Measurements from ENCODE around the gene KIF2C.
A peak's percentile ranks its signal among the peaks of the same experiment; 100 is the strongest.
"Not testable (repeated sequence)": the region's sequence is repeated elsewhere in the genome, so short reads cannot be mapped to it uniquely, and the experiment has no call there.

KIF2C gene

DNA sequence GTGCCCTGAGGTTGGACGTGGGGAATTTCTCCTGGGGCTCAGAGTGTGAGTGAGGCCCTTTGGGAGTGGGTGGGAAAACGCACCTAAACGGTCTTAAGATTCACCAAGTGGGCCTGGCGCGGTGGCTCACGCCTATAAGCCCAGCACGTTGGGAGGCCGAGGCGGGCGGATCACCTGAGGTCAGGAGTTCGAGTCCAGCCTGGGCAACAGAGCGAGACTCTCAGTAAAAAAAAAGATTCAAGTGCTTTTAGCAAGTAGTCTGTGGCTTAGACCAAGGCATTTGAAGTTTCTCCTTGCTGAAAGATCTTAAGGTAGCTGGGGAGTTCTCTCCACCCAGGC, 37.1 kb downstream of the KIF2C start:
- no peak for DNase-seq

DNA sequence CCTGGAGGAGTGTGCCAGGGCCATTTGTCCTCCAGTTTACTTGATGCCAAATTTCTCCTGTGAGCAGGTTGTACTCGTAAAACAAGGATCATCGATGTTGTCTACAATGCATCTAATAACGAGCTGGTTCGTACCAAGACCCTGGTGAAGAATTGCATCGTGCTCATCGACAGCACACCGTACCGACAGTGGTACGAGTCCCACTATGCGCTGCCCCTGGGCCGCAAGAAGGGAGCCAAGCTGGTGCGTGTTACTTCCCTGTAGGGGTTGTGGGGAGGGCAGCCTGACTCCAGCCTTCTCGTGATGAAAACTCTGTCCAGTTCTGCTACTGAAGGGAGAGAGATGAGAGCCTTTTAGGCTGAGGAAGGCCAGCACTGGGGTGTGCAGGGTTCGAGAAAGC, 37.9 kb downstream of the KIF2C start:
- no peak for DNase-seq

DNA sequence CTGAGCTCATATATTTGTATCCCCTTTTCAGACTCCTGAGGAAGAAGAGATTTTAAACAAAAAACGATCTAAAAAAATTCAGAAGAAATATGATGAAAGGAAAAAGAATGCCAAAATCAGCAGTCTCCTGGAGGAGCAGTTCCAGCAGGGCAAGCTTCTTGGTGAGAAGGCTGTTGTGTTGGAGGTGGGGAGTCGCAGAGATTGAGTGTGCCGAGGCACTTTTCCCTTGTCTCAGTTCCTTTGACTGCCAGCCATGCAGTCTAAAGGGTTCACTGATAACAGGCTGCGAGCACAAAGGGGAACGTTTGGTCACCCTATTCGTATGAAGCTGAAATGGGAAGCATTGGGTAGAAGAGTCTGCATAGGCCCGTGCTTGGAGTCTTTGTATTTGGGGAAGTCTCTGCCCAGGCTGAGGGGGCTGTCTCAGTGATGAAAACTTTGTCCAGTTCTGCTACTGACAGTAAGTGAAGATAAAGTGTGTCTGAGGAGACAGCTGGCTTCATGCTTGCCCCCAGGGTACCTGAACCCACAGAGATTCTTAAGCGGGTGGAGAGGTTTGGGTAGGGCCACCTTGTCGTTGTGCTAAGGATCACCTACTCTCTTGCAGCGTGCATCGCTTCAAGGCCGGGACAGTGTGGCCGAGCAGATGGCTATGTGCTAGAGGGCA, 38.5 kb downstream of the KIF2C start:
- DNase-seq: no peak

DNA sequence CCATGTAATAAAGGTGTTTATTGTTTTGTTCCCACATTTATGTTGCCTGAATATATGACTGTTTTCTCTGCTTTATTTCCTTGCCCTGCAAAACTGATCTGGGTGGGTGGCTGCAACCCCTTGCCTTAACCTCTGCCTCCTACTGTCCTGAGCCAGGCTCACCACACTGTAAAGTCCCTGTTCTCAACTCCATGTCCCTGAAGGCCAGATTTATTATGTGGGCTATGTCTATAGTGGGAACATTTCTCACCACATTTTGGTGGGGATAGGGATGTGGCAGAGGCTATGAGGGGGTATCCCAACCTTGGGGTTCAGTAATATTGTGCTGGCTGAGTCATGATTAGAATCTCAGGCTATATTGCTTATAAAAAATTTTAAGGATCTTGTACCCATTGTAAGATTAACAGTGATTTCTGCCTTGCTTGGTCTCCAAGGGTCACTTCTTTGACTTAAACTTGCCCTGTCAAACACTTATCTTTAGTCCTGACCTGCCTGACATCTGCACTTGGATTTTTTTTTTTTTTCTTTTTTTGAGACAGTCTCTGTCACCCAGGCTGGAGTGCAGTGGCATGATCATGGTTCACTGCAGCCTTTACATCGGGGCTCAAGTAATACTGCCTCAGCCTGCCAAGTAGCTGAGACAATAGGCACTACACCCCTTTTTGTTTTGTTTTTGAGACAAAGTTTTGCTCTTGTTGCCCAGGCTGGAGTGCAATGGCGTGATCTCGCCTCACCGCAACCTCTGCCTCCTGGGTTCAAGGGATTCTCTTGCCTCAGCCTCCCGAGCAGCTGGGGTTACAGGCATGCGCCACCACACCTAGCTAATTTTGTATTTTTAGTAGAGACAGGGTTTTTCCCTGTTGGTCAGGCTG, 39.3 kb downstream of the KIF2C start:
- DNase-seq: no peak

DNA sequence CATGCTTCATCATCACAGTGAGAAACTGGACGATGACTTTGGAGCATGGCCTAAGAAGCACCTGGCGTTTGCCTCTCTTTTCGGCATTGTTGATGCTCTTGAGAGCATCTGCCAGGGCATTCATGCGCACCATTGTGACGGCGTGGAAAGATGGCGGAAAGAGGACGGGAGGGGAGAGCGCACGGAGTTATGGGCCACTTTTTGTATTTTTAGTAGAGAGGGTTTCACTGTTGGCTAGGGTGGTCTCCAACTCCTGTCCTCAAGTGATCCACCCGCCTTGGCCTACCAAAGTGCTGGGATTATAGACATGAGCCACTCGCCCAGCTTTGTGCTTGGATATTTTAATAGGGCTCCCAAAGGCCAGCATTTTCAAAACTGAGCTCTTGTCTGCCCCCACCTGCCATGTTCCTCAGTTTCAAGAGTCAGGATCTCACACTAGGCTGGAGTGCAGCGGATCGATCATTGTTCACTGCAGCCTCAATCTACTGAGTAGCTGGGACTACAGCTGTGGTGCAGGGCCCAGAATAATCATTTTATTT, 41.0 kb downstream of the KIF2C start:
- no peak for DNase-seq

DNA sequence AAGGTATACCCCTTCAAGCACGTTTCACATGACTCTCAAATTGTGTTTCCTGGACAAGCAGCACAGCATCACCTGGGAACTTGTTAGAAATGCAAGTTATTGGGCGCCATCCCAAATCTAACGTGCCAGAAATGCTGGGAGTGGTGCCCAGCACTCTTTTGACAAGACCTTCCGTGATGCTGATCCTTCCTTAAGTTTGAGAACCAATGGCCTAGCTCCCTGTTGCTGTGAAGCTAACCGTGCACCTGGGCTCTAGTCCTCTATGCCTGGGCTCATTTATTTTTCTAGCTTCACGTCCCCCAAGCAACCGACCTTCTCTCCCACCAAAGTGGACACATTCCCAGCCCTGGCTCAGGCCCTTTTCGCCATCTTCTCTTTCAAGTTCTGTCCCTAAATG, 44.1 kb downstream of the KIF2C start:
- no peak for DNase-seq

DNA sequence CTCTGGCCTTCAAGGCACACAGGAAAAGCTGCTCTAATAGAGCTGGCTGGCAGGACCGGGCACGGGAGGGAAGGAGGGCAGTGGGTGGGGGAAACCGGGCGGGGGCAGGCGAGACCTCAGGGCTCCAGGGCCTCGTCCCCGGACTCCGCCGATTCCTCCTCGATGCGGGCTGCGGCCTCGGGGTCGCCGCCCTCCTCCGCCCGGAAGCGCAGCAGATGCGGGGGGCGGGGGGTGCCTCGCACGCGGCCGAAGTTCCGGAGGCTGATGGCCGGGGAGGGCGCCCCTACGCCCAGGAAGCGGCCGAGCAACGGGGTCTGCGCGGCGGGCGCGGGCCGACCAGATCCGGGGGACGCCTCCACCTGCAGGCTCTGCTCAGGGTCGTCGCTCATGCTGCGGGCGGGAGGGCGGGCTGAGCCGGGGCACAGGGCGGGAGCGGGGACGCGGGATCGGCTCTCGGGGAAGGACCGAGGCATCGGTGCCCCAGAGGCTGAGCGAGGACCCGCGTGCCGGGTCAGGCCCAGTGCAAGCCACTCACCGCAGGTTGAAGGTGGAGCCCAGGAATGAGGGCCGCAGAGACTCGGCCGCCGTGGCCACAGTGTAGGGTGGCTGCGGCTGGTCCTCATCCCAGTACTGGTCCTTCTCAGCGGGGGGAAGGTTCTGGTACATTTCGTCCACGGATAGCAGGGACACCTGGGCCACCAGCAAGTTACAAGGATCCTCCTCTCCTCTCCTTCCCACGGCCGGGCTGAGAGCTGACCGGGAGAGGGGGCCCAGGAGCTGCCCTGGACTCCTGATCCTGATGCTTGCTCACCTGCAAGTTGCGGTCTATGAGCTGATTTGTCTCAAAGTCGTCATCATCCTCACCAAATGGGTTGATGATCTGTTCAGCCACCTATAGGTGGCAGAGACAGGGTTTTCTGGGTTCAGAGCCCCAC, 44.7 kb downstream of the KIF2C start:
- no peak for DNase-seq

DNA sequence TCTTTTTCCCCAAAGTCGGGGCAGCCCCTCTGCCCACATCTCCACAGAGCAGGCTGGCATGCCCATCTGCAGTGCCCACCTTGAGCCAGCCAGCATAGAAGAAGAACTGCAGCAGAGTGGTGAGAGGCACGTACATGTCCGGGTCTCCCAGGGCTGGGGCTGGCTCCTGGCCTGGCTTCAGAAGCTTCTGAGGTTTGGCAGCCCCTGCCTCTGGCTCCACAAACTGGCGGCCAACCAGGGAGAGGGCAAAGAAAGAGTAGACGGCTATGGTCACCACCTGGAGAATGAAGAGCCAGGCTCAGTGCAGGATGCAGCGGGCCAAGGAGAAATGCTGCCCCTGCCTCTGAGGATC, 45.4 kb downstream of the KIF2C start:
- DNase-seq: no peak

DNA sequence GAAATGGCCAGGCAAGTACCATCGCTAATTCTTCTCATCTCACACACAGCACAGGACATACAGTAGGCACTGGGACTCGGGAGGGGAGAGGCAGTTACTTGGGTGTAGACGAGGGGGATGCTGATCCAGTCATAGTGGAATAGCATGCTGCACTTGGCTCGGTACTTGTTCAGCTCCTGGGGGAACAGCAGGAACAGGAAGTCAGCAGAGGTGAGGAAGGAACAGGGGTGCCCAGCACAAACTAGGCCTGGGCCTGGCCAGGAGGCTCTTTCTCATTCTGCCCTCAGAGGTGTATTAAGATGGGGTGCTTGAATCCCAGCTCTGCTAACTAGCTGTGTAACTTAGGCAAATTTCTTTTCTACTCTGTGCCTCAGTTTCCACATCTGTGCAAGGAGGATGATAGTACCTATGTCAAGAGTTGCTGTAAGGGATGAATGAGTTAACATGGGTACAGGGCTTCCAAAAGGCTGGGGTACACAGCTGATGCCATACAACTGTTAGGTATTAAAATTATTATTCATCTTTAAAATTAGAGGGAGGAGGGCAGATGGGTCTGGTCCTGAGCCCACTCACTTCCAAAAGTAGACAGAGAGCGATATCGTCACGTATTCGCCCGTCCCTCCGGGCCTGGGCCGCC, 46.0 kb downstream of the KIF2C start:
- no peak for DNase-seq

DNA sequence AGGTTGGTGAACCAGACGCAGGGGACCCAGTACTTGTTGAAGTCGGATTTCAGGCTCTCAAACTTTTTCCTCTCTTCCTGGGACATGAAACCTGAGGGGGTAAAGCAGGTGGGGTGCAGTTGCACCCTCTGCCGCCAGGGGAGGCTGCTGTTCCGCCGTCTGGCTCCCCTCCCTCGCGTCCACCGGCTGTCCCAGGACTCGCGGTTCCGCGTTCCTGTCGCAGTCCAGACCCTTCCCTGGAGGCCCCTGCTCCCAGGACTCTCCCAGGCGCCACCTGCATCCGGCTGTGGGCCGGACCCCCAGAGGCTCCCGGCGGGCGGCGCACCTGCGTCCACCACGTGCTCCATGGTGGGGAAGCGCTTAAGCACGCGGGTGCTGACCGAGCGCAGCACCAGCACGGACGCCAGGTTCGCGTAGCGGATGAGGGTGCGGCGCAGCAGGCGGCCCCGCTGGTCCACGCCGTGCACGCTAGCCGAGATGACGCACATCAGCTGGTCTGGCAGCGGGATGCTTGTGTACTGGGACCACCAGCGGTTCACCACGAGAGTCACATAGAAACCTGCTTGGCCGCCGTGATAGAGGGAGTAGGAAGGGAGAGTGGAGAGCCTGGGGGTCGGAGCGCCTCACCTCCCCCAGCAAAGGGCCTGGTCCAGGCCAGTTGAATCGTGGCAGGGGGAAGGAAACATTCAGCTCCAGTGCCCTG, 46.7 kb downstream of the KIF2C start:
- peak; percentile 67 for DNase-seq

DNA sequence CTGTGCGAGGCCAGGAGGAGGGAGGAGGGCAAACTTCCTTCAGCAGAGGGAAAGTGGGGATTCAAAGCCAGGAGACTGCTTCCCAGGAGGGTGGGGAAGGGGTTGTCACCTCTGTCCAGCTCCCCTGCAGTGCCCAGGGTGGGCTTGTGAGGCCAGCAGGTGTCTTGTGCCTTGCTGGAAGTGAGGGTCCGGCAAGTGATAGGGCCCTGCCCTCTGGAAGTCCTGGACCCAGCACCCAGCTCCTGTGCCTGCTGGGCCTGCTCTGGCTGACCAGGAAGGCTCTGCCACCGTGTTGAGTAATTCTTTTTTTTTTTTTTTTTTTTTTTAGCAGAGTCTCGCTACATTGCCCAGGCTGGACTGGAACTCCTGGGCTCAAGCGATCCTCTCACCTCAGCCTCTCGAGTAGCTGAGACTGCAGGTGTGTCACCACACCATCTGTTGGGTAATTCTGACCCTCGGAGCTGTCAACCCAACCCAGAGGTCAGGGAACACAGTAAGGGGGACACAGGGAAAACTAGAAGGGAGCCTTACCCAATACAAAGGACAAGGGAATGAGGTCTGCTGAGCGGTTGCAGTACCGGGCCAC, 47.3 kb downstream of the KIF2C start:
- no peak for DNase-seq

DNA sequence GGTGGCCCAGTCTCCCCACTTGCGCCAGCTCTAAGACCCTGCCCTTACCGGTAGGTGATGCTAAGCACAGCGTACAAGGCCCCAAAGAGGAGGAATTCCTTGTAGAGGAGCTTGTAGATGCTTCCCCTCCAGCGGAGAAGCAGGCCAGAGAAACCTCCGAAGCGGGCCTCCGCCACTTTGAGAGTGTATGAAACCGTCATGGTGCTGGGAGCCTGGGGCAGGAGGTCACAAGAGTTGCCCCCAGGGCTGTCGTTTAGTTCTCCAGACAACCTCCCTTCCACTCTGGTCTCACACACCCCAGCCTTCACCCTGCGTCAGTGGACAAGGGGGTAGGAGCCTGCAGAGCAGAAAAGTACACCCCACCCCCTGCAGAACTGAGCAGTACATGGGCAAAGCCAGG, 47.9 kb downstream of the KIF2C start:
- DNase-seq: no peak

DNA sequence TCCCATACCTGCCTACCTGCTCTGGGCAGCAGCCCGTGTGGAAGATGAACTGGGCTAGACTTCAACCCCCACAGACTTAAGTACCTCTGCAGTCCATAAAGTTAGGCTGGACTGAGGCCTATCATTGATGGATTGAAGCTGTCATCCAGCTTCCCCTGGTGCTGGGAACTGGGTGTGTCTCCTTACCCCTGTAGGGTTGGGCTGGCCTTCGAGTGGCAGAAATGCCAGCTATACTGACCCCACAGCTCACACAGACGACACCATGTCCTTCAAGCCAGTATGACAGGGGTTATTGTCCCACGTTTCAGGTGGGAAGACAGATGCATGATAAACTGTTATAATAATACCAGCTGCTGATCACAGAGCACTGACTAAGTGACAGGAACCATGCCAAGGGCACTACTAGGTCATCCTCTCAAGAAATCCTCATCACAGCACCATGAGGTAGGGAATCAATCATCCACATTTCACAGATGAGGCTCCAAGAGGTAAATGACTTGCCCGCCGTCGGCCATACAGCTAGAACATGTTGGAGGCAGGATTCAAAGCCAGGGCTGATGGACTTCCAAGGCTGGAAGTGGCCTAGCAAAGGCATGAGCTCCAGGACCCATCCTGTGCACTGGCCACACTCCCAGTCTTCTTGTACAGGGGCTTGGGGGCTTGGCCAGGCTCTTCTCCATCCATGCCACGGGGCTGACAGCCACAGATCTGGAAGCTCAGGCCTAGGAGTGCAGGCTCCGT, 48.7 kb downstream of the KIF2C start, which contains the start of gene BEST4:
Gene BEST4 (minus strand): TSS at position 51 of the 741 bp plus-strand sequence. CDS start 465 bp downstream, outside the sequence.
- DNase-seq: no peak

DNA sequence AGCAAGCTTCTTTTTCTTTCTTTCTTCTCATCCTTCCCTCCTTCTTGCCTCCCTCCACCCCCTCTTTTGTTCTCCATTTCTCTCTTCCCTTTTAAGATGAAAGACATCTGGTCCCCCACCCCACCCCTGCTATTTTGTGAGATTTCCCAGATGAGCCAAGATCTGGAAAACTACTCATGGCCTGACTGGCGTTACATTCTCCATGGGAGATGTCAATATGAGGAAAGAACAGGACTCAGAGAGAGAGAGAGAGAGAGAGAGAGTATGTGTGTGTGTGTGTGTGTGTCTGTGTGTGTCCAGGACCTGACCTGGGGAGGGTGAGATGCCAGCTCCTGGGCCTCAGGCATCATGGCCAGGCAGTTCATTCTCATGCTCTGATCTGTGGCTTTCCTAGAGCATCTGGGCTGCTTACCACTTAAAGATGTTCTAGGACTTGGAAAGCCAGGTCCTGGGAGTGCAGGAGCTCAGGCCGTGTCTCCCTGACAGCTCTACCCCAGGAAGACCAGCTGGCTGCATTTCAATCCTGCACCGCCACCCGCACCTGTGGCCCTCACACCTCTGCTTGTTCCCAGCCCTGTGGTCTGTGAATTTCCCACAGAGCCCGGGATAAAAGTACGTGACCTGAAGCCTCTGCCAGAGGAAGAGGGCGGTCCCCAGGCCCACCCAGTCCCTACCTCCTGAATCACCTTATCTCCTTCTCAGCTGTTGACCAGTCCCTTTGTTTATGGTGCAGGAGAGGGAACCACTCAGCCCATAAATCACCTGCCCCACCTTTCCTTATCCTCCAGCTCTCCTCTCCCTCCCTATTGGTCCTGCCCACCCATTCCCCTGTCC, 51.5 kb downstream of the KIF2C start:
- no peak for DNase-seq

DNA sequence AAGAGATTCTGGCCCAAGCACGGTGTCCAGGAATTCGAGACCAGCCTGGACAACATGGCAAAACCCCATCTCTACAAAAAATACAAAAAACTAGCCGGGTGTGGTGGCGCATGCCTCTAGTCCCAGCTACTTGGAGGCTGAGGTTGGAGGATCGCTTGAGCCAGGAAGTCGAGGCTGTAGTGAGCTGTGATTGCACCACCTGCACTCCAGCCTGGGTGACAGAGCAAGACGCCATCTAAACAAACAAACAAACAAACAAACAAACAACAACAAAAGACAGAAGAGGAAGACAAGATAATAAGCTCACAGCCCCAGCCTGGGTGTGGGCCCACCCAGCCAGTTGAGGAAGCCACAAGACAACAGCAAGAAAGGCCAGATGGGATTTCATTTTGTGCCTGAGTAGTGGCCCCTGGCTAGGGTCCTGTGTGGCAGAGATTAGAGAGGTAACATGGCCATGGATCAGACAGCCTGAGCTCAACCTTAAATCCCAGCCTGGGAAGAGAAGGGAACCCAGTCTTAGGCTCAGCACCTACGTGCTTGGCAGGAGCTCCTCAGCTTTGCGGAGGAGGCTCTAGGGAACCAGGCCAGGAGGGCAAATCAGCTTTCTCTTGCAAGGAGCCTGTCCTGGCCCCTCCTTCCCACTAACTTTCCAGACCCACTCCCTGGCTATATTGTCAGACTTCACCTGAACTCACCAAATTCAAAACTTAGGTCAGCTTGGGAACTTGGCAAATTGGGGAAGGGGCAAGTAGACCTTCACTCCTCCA, 53.3 kb downstream of the KIF2C start:
- no peak for DNase-seq

DNA sequence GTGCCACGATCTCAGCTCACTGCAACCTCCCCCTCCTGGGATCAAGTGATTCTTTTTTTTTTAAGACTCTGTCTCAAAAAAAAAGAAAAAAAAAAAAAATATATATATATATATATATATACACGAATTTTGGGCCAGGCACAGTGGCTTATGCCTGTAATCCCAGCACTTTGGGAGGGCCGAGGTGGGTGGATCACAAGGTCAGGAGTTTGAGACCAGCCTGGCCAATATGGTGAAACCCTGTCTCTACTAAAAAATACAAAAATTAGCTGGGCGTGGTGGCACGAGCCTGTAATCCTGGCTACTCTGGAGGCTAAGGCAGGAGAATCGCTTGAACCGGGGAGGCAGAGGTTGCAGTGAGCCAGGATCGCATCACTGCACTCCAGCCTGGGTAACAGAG, 58.2 kb downstream of the KIF2C start:
- not testable (repeated sequence) for DNase-seq

DNA sequence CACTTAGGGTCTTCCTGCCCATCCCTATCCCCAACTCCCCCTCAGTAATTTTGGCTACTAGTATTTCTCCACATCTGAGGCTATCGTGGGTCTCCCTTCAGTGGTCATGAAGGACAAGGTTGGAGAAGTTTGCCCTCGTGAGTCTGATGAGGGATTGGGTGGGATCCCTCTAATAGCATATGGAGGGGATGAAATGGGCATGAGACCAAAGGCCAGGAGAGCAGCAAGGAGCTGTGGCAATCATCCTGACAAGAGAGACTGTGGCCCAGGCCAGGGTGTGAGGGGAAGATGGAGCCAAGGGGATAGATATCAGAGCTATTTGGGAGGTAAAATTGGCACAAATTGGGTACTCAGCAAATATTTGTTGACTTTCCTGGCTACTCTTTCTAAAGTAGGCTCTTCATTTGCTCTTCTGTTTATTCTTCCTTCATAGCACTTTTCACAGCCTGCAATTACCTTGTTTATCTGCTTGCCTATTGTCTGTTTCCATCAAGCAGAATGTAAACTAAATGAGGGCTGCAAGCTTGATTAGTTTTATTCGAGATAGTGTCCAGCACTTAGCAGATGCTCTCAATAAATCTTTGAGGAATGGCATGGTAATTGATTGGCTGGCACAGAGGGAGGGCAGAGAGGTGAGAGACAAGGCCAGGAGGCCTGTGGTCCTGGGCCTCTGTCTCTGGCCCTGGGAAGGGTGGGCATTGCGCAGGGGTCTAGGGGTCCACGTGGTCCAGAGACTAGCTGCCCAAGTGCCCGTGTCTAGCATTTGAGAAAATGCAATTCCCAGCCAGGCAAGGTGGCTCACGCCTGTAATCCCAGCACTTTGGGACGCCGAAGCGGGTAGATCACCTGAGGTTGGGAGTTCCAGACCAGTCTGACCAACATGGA, 59.1 kb downstream of the KIF2C start:
- no peak for DNase-seq

Measured in activated CD4-positive, alpha-beta T cell treated with anti-CD3 and anti-CD28 coated beads for 1 hour (primary cell).